ENCODE measurements around the gene IFTAP. TPM values are rescaled to one million over a fixed set of nuclear protein-coding genes. Genes with fewer than 3 reads are reported as not detected.

The IFTAP gene
- total and polyA plus RNA-seq, 2 of the 13 experiments (the other 11 are each of a cell fraction or from before 2014, with no cell fraction given): 11.3 to 29.4 TPM

GRCh38 chr11:36594316-36594989 lies at the start of gene IFTAP (continued):
- TF ChIP-seq ZSCAN31 (CRISPR knock-in tag; IDR thresholded peaks at IDR 0.05; ENCODE audit: low read depth) (peak; percentile 64; the same call in 1 of the 2 replicates), KDM4B (CRISPR knock-in tag; IDR thresholded peaks at IDR 0.05) (no peak), ZKSCAN1 (IDR thresholded peaks at IDR 0.05; ENCODE audit: low read length) (0 out of 2 replicates have a peak, but pooled peaks have one; percentile 41), ATF1 (CRISPR knock-in tag; IDR thresholded peaks at IDR 0.05) (peak; percentile 71), HIC2 (CRISPR knock-in tag; IDR thresholded peaks at IDR 0.05; ENCODE audit: low read depth) (no peak), ATF4 (CRISPR knock-in tag; IDR thresholded peaks at IDR 0.05) (0 out of 4 replicates have a peak, but pooled peaks of 1 of the 2 experiments have one; percentile 24), MYPOP (CRISPR knock-in tag; IDR thresholded peaks at IDR 0.05) (peak; percentile 27; the same call in 1 of the 2 replicates), ZSCAN5A (CRISPR knock-in tag; IDR thresholded peaks at IDR 0.05; ENCODE audit: borderline replicate concordance) (no peak), ZNF318 (CRISPR knock-in tag; IDR thresholded peaks at IDR 0.05) (no peak), RFXAP (CRISPR knock-in tag; IDR thresholded peaks at IDR 0.05; ENCODE audit: borderline replicate concordance) (0 out of 2 replicates have a peak, but pooled peaks have one; percentile 66), HOXA3 (CRISPR knock-in tag; IDR thresholded peaks at IDR 0.05) (peak; percentile 41; the same call in 1 of the 2 replicates), ZNF766 (CRISPR knock-in tag; IDR thresholded peaks at IDR 0.05; ENCODE audit: borderline replicate concordance) (0 out of 2 replicates have a peak, but pooled peaks have one; percentile 46), HMG20B (CRISPR knock-in tag; conservative IDR thresholded peaks at IDR 0.05) (0 out of 2 replicates have a peak, but pooled peaks have one; percentile 56), ZKSCAN5 (CRISPR knock-in tag; IDR thresholded peaks at IDR 0.05) (no peak)

All from HepG2 (cell line).